Breast epithelium (tissue), 4 donors: ENCODE results near the gene AHNAK2. TPM values are rescaled to one million over a fixed set of nuclear protein-coding genes. Genes with fewer than 3 reads are reported as not detected.
"Not testable (repeated sequence)": the region's sequence is repeated elsewhere in the genome, so short reads cannot be mapped to it uniquely, and the experiment has no call there.

Source experiments
- DNase-seq, 2 donors: peaks; one replicate each; pipeline ENCODE4 v3.0.0-alpha.2; 2019; ENCODE audit warnings: low spot score in 2 of 2
- H3K27ac ChIP-seq, 2 donors: fragments of 200-600 bp; sonication (generic) in 1 of 2; one replicate each; pipeline ENCODE4 v1.5.1; 2016 to 2019; ENCODE audit warnings: mild to moderate bottlenecking in 1 of 2
- H3K27me3 ChIP-seq, 2 donors: fragments of 200-600 bp; sonication (generic) in 1 of 2; one replicate each; pipeline versions ENCODE4 v1.5.1 to v1.6.0; 2017 to 2019; ENCODE audit warnings: control low read depth in 1 of 2, mild to moderate bottlenecking in 1 of 2
- H3K36me3 ChIP-seq: fragments of 200-600 bp; one replicate; pipeline ENCODE4 v1.5.1; 2019
- H3K4me1 ChIP-seq, 2 donors: fragments of 200-600 bp; sonication (generic); one replicate each; pipeline ENCODE4 v1.5.1; 2016 to 2019; ENCODE audit warnings: control low read depth in 1 of 2
- H3K4me3 ChIP-seq, 3 donors: fragments of 200-600 bp; sonication (generic); 1 replicate in 2 of 3; 2 replicates in 1 of 3; pipeline ENCODE4 v1.5.1; 2016 to 2019; ENCODE audit warnings: mild to moderate bottlenecking in 3 of 3, moderate library complexity in 2 of 3
- H3K9me3 ChIP-seq, 2 donors: fragments of 200-600 bp; sonication (generic) in 1 of 2; one replicate each; pipeline ENCODE4 v1.5.1; 2016 to 2019; ENCODE audit warnings: control low read depth in 1 of 2
- POLR2A ChIP-seq: fragments of 450-650 bp; IDR thresholded peaks from one replicate; pipeline ENCODE4 v1.6.1; 2016; ENCODE audit warnings: antibody characterized with exemption, mild to moderate bottlenecking, moderate library complexity
- POLR2AphosphoS5 ChIP-seq, 3 donors: sonication (generic); formaldehyde crosslinking; IDR thresholded peaks; one replicate each; pipeline ENCODE4 v1.6.1; 2017; ENCODE audit warnings: antibody characterized with exemption in 3 of 3
- intact Hi-C: fragments of 100-400 bp; cut with DNase I; formaldehyde crosslinking; loops from one replicate; pipeline ENCODE4 v1.15.1; 2023; ENCODE audit warnings: low total_unique reads
- total RNA-seq, 3 donors: library from RNA; depleted of rRNA; stranded (reverse); fragments of >200 nt; gene quantifications; one replicate each; pipeline ENCODE4 v1.1.0, GENCODE V29; 2016
- TF ChIP-seq, protein P1 (sequence below), 3 donors: fragments of 450-650 bp; IDR thresholded peaks; one replicate each; pipeline ENCODE4 v1.5.1; 2016 to 2017; ENCODE audit warnings: antibody characterized with exemption in 3 of 3, mild to moderate bottlenecking in 3 of 3, moderate library complexity in 3 of 3

Gene AHNAK2
- total RNA-seq, 3 donors from 2014 or later: 15.1 to 46.7 (median 19.3) TPM

- intact Hi-C loops: no loop called here
- no peak for DNase-seq
- H3K27me3 ChIP-seq: no peaks in the 10 kb centered on the region
- no peaks in the 10 kb centered on the region for H3K4me1 ChIP-seq
- no peaks in the 10 kb centered on the region for H3K36me3 ChIP-seq
- TF ChIP-seq, protein P1, sequence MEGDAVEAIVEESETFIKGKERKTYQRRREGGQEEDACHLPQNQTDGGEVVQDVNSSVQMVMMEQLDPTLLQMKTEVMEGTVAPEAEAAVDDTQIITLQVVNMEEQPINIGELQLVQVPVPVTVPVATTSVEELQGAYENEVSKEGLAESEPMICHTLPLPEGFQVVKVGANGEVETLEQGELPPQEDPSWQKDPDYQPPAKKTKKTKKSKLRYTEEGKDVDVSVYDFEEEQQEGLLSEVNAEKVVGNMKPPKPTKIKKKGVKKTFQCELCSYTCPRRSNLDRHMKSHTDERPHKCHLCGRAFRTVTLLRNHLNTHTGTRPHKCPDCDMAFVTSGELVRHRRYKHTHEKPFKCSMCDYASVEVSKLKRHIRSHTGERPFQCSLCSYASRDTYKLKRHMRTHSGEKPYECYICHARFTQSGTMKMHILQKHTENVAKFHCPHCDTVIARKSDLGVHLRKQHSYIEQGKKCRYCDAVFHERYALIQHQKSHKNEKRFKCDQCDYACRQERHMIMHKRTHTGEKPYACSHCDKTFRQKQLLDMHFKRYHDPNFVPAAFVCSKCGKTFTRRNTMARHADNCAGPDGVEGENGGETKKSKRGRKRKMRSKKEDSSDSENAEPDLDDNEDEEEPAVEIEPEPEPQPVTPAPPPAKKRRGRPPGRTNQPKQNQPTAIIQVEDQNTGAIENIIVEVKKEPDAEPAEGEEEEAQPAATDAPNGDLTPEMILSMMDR (IDR thresholded peaks at IDR 0.05): no peak
- TF ChIP-seq POLR2AphosphoS5 (IDR thresholded peaks at IDR 0.05) (no peak), POLR2A (no peak)
- H3K27ac ChIP-seq: no peak overlapping the region
- H3K4me3 ChIP-seq: no peak overlapping the region
- no peaks in the 10 kb centered on the region for H3K9me3 ChIP-seq
Measured at GRCh38 chr14:104954746-104955395, 23.3 kb downstream of the AHNAK2 start.

GRCh38 chr14:104953896-104954656, 24.1 kb downstream of the AHNAK2 start:
- DNase-seq: no peak
- Histone ChIP-seq H3K36me3 (no peaks in the 10 kb centered on the region), H3K27me3 (no peaks in the 10 kb centered on the region), H3K4me3 (no peak overlapping the region), H3K9me3 (no peaks in the 10 kb centered on the region), H3K4me1 (no peaks in the 10 kb centered on the region), H3K27ac (no peak overlapping the region)
- TF ChIP-seq, protein P1 (IDR thresholded peaks at IDR 0.05): no peak
- TF ChIP-seq POLR2A: no peak
- no peak for TF ChIP-seq POLR2AphosphoS5 (IDR thresholded peaks at IDR 0.05)
- intact Hi-C loops: loop anchor here (2.0 kb wide), 1 partner anchor 13 kb away; no protein-coding TSS in a partner anchor

- intact Hi-C loops: loop anchor here (2.0 kb wide), 1 partner anchor 14 kb away; no protein-coding TSS in a partner anchor
- H3K4me3 ChIP-seq: no peak overlapping the region
- H3K9me3 ChIP-seq: no peaks in the 10 kb centered on the region
- TF ChIP-seq, protein P1 (IDR thresholded peaks at IDR 0.05): no peak
- no peak for TF ChIP-seq POLR2AphosphoS5 (IDR thresholded peaks at IDR 0.05)
- no peak for TF ChIP-seq POLR2A
- no peaks in the 10 kb centered on the region for H3K27me3 ChIP-seq
- DNase-seq: no peak
- no peak overlapping the region for H3K27ac ChIP-seq
- H3K4me1 ChIP-seq: no peaks in the 10 kb centered on the region
- H3K36me3 ChIP-seq: no peaks in the 10 kb centered on the region
Measured at GRCh38 chr14:104953097-104953496, 25.1 kb downstream of the AHNAK2 start.

GRCh38 chr14:104951863-104952657, 26.1 kb downstream of the AHNAK2 start:
- H3K4me1 ChIP-seq, H3K27me3 ChIP-seq, DNase-seq, H3K27ac ChIP-seq, H3K4me3 ChIP-seq, H3K9me3 ChIP-seq, H3K36me3 ChIP-seq: not testable (repeated sequence)
- intact Hi-C loops: loop anchor here (2.0 kb wide), 1 partner anchor 15 kb away; no protein-coding TSS in a partner anchor

DNA sequence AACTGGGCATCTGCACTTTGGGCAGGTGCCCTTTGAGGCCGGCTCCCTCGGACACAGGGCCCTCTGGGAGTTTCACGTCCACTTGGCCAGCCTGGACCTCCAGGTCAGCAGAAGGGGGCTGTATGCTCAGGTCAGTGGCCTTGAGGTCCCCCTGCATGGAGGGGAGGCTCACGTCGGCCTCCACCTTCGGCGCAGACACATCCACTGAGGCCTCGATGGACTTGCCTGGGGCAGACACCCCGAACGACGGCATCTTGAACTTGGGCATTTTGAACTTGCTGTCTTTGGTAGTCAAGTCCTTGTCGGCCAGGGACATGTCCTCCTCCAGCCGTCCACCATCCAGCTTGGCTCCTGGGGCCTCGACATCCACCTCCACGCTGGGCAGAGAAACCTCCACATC, 27.5 kb downstream of the AHNAK2 start:
- DNase-seq, H3K36me3 ChIP-seq, H3K27me3 ChIP-seq, H3K4me3 ChIP-seq, H3K9me3 ChIP-seq, H3K4me1 ChIP-seq, H3K27ac ChIP-seq, intact Hi-C loops: not testable (repeated sequence)
